Measurements from ENCODE around the gene NOP14.

GRCh38 chr4:2995546-2996265 lies 32.5 kb upstream of the NOP14 start:
- TF ChIP-seq CTCF (IDR thresholded peaks at IDR 0.05) (no peak), POLR2A (IDR thresholded peaks at IDR 0.05; ENCODE audit: low read depth) (no peak)
